SU-DHL-6 (cell line): Measurements from ENCODE around the gene ITGAL.

ENCODE experiments used
- H2AFZ ChIP-seq: fragments of 200-600 bp; sonication (generic); 2 replicates; pipeline ENCODE4 v1.6.1; 2014; ENCODE audit warnings: low read depth, mild to moderate bottlenecking, moderate library complexity, mixed read lengths, antibody characterized with exemption, low read length; ENCODE audit not compliant: severe bottlenecking
- H3F3A ChIP-seq: fragments of 200-600 bp; shearing (Covaris generic); 2 replicates; pipeline ENCODE4 v1.6.0; 2016; ENCODE audit warnings: antibody characterized with exemption, mild to moderate bottlenecking; ENCODE audit not compliant: insufficient read depth
- H3K27ac ChIP-seq: fragments of 200-600 bp; sonication (generic); 2 replicates; pipeline ENCODE4 v1.5.1; 2016; ENCODE audit warnings: low read depth, mild to moderate bottlenecking, low read length, moderate library complexity, mixed read lengths
- H3K27me3 ChIP-seq: fragments of 200-600 bp; sonication (generic), shearing (Covaris generic); 2 replicates; pipeline ENCODE4 v1.6.0; 2014; ENCODE audit warnings: mild to moderate bottlenecking, low read length
- H3K36me3 ChIP-seq: fragments of 200-600 bp; sonication (generic); 2 replicates; pipeline ENCODE4 v1.6.1; 2014; ENCODE audit warnings: mild to moderate bottlenecking, low read length, mixed read lengths
- H3K4me2 ChIP-seq: fragments of 300-600, 200-600 bp; shearing (Covaris generic), sonication (generic); 2 replicates; pipeline ENCODE4 v1.6.0; 2014; ENCODE audit warnings: low read length, low read depth, mild to moderate bottlenecking; ENCODE audit not compliant: poor library complexity, severe bottlenecking
- H3K4me3 ChIP-seq: fragments of 200-600 bp; sonication (generic); 2 replicates; pipeline ENCODE4 v1.5.1; 2014; ENCODE audit warnings: antibody characterized with exemption, low read length, mild to moderate bottlenecking, mixed read lengths; ENCODE audit not compliant: insufficient read depth, poor library complexity, severe bottlenecking
- H3K79me2 ChIP-seq: fragments of 200-600 bp; sonication (generic); 2 replicates; pipeline ENCODE4 v1.6.1; 2014; ENCODE audit warnings: mild to moderate bottlenecking, low read length, moderate library complexity; ENCODE audit not compliant: insufficient read depth
- H3K9ac ChIP-seq: fragments of 200-600 bp; sonication (generic); 2 replicates; pipeline ENCODE4 v1.7.0; 2014; ENCODE audit warnings: mild to moderate bottlenecking, low read length
- H3K9me2 ChIP-seq: fragments of 200-600 bp; sonication (generic); replicated peaks from 2 replicates; pipeline ENCODE4 v1.6.1; 2014; ENCODE audit warnings: low read length; ENCODE audit not compliant: insufficient read depth
- H3K9me3 ChIP-seq: fragments of 200-600 bp; sonication (generic); 2 replicates; pipeline ENCODE4 v1.6.1; 2014; ENCODE audit warnings: low read length, mixed read lengths; ENCODE audit not compliant: insufficient read depth
- H4K20me1 ChIP-seq: fragments of 200-600 bp; sonication (generic); 2 replicates; pipeline ENCODE4 v1.6.1; 2014; ENCODE audit warnings: low read depth, mild to moderate bottlenecking, antibody characterized with exemption, low read length, moderate library complexity, mixed read lengths
- CTCF ChIP-seq: fragments of 200-600 bp; sonication (generic); IDR thresholded peaks from one replicate; pipeline ENCODE4 v1.5.1; 2017; ENCODE audit warnings: antibody characterized with exemption, mild to moderate bottlenecking, low read length, moderate library complexity; ENCODE audit not compliant: insufficient read depth, poor library complexity, severe bottlenecking
- EZH2phosphoT487 ChIP-seq: fragments of 200-600 bp; sonication (generic), shearing (Covaris generic); conservative IDR thresholded peaks from 2 replicates; pipeline ENCODE4 v1.6.1; 2018; ENCODE audit warnings: mild to moderate bottlenecking, antibody characterized with exemption, low read length, moderate library complexity, mixed read lengths

Gene ITGAL

GRCh38 chr16:30541502-30542329 lies 69.2 kb downstream of the ITGAL start:
- H3K9me2 ChIP-seq: no peaks in the 10 kb centered on the region
- no peaks in the 10 kb centered on the region for H4K20me1 ChIP-seq
- H3K27me3 ChIP-seq: no peaks in the 10 kb centered on the region
- H3K27ac ChIP-seq: no peak overlapping the region
- no peaks in the 10 kb centered on the region for H3K9me3 ChIP-seq
- H3K79me2 ChIP-seq: no peaks in the 10 kb centered on the region
- no peak overlapping the region for H2AFZ ChIP-seq
- no peak overlapping the region for H3K9ac ChIP-seq
- TF ChIP-seq EZH2phosphoT487 (no peak), CTCF (no peak)
- no peaks in the 10 kb centered on the region for H3K36me3 ChIP-seq
- H3K4me3 ChIP-seq: no peak overlapping the region
- H3F3A ChIP-seq: no peaks in the 10 kb centered on the region
- H3K4me2 ChIP-seq: no peak overlapping the region

GRCh38 chr16:30543067-30543466 lies 70.5 kb downstream of the ITGAL start:
- Histone ChIP-seq H3F3A (no peaks in the 10 kb centered on the region), H3K27me3 (no peaks in the 10 kb centered on the region), H3K9me3 (no peaks in the 10 kb centered on the region), H2AFZ (no peak overlapping the region), H3K9me2 (no peaks in the 10 kb centered on the region), H3K27ac (no peak overlapping the region), H4K20me1 (no peaks in the 10 kb centered on the region), H3K4me2 (no peak overlapping the region), H3K9ac (no peak overlapping the region), H3K36me3 (no peaks in the 10 kb centered on the region), H3K79me2 (no peaks in the 10 kb centered on the region), H3K4me3 (no peak overlapping the region)
- TF ChIP-seq EZH2phosphoT487 (no peak), CTCF (no peak)

GRCh38 chr16:30546115-30546514 lies 73.6 kb downstream of the ITGAL start:
- H3K79me2 ChIP-seq: no peaks in the 10 kb centered on the region
- no peaks in the 10 kb centered on the region for H3K9me3 ChIP-seq
- no peak overlapping the region for H2AFZ ChIP-seq
- H3K4me3 ChIP-seq: no peak overlapping the region
- no peak overlapping the region for H3K9ac ChIP-seq
- H3K36me3 ChIP-seq: no peaks in the 10 kb centered on the region
- no peaks in the 10 kb centered on the region for H3K27me3 ChIP-seq
- H3K9me2 ChIP-seq: no peaks in the 10 kb centered on the region
- no peak for TF ChIP-seq EZH2phosphoT487
- no peak for TF ChIP-seq CTCF
- no peak overlapping the region for H3K27ac ChIP-seq
- no peaks in the 10 kb centered on the region; the same call in 1 of the 2 replicates for H3F3A ChIP-seq
- no peaks in the 10 kb centered on the region for H4K20me1 ChIP-seq
- no peak overlapping the region for H3K4me2 ChIP-seq
